CD14-positive monocyte (primary cell): Measurements from ENCODE around the gene MED12L. TPM values are rescaled to one million over a fixed set of nuclear protein-coding genes. Genes with fewer than 3 reads are reported as not detected.

ENCODE experiments used
- DNase-seq, 3 donors: peaks; one replicate each; pipeline ENCODE4 v3.0.0-alpha.2; 2011 to 2022
- H2AFZ ChIP-seq: 2 replicates; pipeline ENCODE4 v1.6.0; 2012; ENCODE audit warnings: mild to moderate bottlenecking, low read depth, low read length, inconsistent platforms; ENCODE audit not compliant: insufficient read depth, poor library complexity, severe bottlenecking
- H3K27ac ChIP-seq, 2 donors: 1 replicate in 1 of 2; 2 replicates in 1 of 2; pipeline ENCODE4 v1.5.1; 2012 to 2013; ENCODE audit warnings: low read length in 2 of 2, control low read depth in 1 of 2, inconsistent platforms in 1 of 2, low read depth in 1 of 2, mild to moderate bottlenecking in 1 of 2
- H3K27me3 ChIP-seq, 2 donors: one replicate each; pipeline versions ENCODE4 v1.6.0 to v1.6.1; 2011 to 2013; ENCODE audit warnings: low read length in 2 of 2; ENCODE audit not compliant: control insufficient read depth in 2 of 2, insufficient read depth in 2 of 2
- H3K36me3 ChIP-seq, 2 donors: replicated peaks in 1 of 2; 1 replicate in 1 of 2; 2 replicates in 1 of 2; pipeline versions ENCODE4 v1.5.1 to v1.6.1; 2012 to 2013; ENCODE audit warnings: low read length in 2 of 2, control low read depth in 1 of 2, inconsistent platforms in 1 of 2, mild to moderate bottlenecking in 1 of 2; ENCODE audit not compliant: insufficient read depth in 2 of 2, control insufficient read depth in 1 of 2
- H3K4me1 ChIP-seq, 2 donors: 1 replicate in 1 of 2; 2 replicates in 1 of 2; pipeline versions ENCODE4 v1.5.1 to v1.6.1; 2012 to 2013; ENCODE audit warnings: low read length in 2 of 2, control low read depth in 1 of 2, inconsistent platforms in 1 of 2, mild to moderate bottlenecking in 1 of 2, moderate library complexity in 1 of 2; ENCODE audit not compliant: insufficient read depth in 2 of 2, control insufficient read depth in 1 of 2
- H3K4me2 ChIP-seq: replicated peaks from 2 replicates; pipeline ENCODE3; 2012; ENCODE audit warnings: low read length, moderate library complexity, mild to moderate bottlenecking; ENCODE audit not compliant: poor library complexity, severe bottlenecking; ENCODE audit errors: extremely low read depth
- H3K4me3 ChIP-seq, 3 experiments: fragments of 200-600 bp in 1 of 3; sonication (generic) in 1 of 3; replicated peaks in 1 of 3; 1 replicate in 2 of 3; 2 replicates in 1 of 3; pipeline ENCODE4 v1.5.1; 2011 to 2013; ENCODE audit warnings: low read length in 3 of 3, mild to moderate bottlenecking in 3 of 3, control low read depth in 2 of 3, low read depth in 2 of 3, inconsistent platforms in 1 of 3, moderate library complexity in 1 of 3
- H3K79me2 ChIP-seq: 2 replicates; pipeline ENCODE4 v1.6.0; 2012; ENCODE audit warnings: mild to moderate bottlenecking, control low read depth, inconsistent platforms, low read length, moderate library complexity; ENCODE audit not compliant: insufficient read depth
- H3K9ac ChIP-seq: 2 replicates; pipeline ENCODE4 v1.6.0; 2017; ENCODE audit warnings: low read length, mild to moderate bottlenecking; ENCODE audit not compliant: insufficient read depth, poor library complexity, severe bottlenecking
- H3K9me3 ChIP-seq, 2 donors: replicated peaks in 1 of 2; 1 replicate in 1 of 2; 2 replicates in 1 of 2; pipeline versions ENCODE4 v1.5.1 to v1.6.1; 2012 to 2013; ENCODE audit warnings: low read length in 2 of 2, control low read depth in 1 of 2; ENCODE audit not compliant: control insufficient read depth in 1 of 2, insufficient read depth in 1 of 2
- H4K20me1 ChIP-seq: 2 replicates; pipeline ENCODE4 v1.6.0; 2012; ENCODE audit warnings: mild to moderate bottlenecking, low read length, control low read depth, moderate library complexity; ENCODE audit not compliant: insufficient read depth
- H3K27ac Mint-ChIP-seq, 7 donors: one replicate each; pipeline ENCODE4 v1.8.0; 2020; ENCODE audit warnings: mild to moderate bottlenecking in 7 of 7, mixed read lengths in 7 of 7, moderate library complexity in 6 of 7, inconsistent platforms in 2 of 7
- H3K27me3 Mint-ChIP-seq, 3 donors: one replicate each; pipeline ENCODE4 v1.8.0; 2021 to 2022; ENCODE audit warnings: low read depth in 3 of 3, mild to moderate bottlenecking in 3 of 3, mixed read lengths in 3 of 3, moderate library complexity in 3 of 3, inconsistent platforms in 1 of 3
- H3K36me3 Mint-ChIP-seq, 2 donors: one replicate each; pipeline ENCODE4 v1.8.0; 2020; ENCODE audit warnings: mixed read lengths in 2 of 2, inconsistent platforms in 1 of 2, mild to moderate bottlenecking in 1 of 2
- H3K4me1 Mint-ChIP-seq: one replicate; pipeline ENCODE4 v1.8.0; 2020; ENCODE audit warnings: mild to moderate bottlenecking, mixed read lengths
- H3K4me3 Mint-ChIP-seq, 2 donors: one replicate each; pipeline ENCODE4 v1.8.0; 2020; ENCODE audit warnings: mild to moderate bottlenecking in 2 of 2, mixed read lengths in 2 of 2, moderate library complexity in 1 of 2
- H3K9me3 Mint-ChIP-seq, 7 donors: one replicate each; pipeline ENCODE4 v1.8.0; 2020 to 2022; ENCODE audit warnings: mixed read lengths in 7 of 7, mild to moderate bottlenecking in 6 of 7, moderate library complexity in 6 of 7, inconsistent platforms in 2 of 7
- WGBS: methylation state at CpG from one replicate; pipeline ENCODE4 v1.1.5; 2013; ENCODE audit warnings: missing lambda C conversion rate; ENCODE audit not compliant: insufficient coverage; 5-methylcytosine and 5-hydroxymethylcytosine counted together
- intact Hi-C, 2 donors: fragments of 100-400 bp; cut with micrococcal nuclease; formaldehyde crosslinking; loops; one replicate each; pipeline versions ENCODE4 v1.15.0 to v1.15.1; 2023
- polyA plus RNA-seq, 3 donors: library from polyadenylated mRNA; depleted of rRNA in 1 of 3; unstranded in 2 of 3; stranded (reverse) in 1 of 3; fragments of 300-500 nt in 2 of 3; fragments of >200 nt in 1 of 3; fragmentation: Illumina TruSeq in 2 of 3; gene quantifications; 1 replicate in 2 of 3; 2 replicates in 1 of 3; pipeline ENCODE4 v1.2.3, GENCODE V29; 2012 to 2021
- TF ChIP-seq, protein P1 (sequence below): fragments of 200-600 bp; IDR thresholded peaks from one replicate; pipeline ENCODE4 v1.8.0; 2022; ENCODE audit warnings: antibody characterized with exemption, mild to moderate bottlenecking

Gene MED12L
- polyA plus RNA-seq, 3 donors: 0.12 to 0.29 TPM; not detected in 1

DNA sequence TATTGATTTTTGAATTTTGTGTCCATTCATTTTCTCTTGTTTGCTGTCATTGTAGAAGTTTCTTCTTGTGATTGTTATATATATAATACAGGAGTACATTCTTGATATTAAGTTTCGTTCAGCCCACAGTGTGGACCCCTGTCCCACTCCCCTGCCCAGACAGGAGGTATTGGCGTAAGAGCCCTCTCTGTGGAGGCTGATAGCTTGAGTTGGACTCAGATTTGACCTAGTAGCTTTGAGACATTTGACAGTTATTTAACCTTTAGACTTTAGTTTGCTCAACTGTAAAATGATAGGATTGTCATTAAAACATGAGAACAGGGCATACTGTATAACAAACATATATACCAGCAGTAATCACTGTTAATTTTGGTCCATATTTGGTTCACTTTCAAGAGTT, 90.5 kb downstream of the MED12L start:
- intact Hi-C loops: loop anchor here in 1 of 2 donors (10.0 kb wide), 1 partner anchor 699 kb away; the partner anchor contains the start of gene SUCNR1
- TF ChIP-seq, protein P1, sequence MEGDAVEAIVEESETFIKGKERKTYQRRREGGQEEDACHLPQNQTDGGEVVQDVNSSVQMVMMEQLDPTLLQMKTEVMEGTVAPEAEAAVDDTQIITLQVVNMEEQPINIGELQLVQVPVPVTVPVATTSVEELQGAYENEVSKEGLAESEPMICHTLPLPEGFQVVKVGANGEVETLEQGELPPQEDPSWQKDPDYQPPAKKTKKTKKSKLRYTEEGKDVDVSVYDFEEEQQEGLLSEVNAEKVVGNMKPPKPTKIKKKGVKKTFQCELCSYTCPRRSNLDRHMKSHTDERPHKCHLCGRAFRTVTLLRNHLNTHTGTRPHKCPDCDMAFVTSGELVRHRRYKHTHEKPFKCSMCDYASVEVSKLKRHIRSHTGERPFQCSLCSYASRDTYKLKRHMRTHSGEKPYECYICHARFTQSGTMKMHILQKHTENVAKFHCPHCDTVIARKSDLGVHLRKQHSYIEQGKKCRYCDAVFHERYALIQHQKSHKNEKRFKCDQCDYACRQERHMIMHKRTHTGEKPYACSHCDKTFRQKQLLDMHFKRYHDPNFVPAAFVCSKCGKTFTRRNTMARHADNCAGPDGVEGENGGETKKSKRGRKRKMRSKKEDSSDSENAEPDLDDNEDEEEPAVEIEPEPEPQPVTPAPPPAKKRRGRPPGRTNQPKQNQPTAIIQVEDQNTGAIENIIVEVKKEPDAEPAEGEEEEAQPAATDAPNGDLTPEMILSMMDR: no peak
- DNase-seq: no peak
- no CpG with 5 or more reads among the region's 2 CpGs for WGBS
- Histone ChIP-seq H3K4me1 (peaks cover 22 to 30% of the 10 kb centered on the region in 2 donors), H3K36me3 (no peaks in the 10 kb centered on the region), H3K27ac (no peak overlapping the region), H3K9me3 (no peaks in the 10 kb centered on the region), H3K4me3 (no peak overlapping the region), H3K27me3 (no peaks in the 10 kb centered on the region), H4K20me1 (no peaks in the 10 kb centered on the region), H3K79me2 (no peaks in the 10 kb centered on the region), H2AFZ (no peak overlapping the region), H3K4me2 (no peak overlapping the region), H3K9ac (no peak overlapping the region)
- Mint-ChIP-seq H3K27me3 (peaks cover 0 to 2% (median 1%) of the 10 kb centered on the region in 3 donors), H3K9me3 (no peaks in the 10 kb centered on the region), H3K27ac (no peak overlapping the region), H3K4me1 (peaks cover 29% of the 10 kb centered on the region), H3K36me3 (no peaks in the 10 kb centered on the region), H3K4me3 (no peak overlapping the region)

- Histone ChIP-seq H3K9me3 (no peaks in the 10 kb centered on the region), H4K20me1 (no peaks in the 10 kb centered on the region), H3K36me3 (no peaks in the 10 kb centered on the region), H3K4me2 (no peak overlapping the region), H3K27ac (no peak overlapping the region), H3K4me1 (peaks cover 8 to 15% of the 10 kb centered on the region in 2 donors), H3K79me2 (no peaks in the 10 kb centered on the region), H2AFZ (no peak overlapping the region), H3K27me3 (no peaks in the 10 kb centered on the region), H3K4me3 (no peak overlapping the region), H3K9ac (no peak overlapping the region)
- H3K27ac Mint-ChIP-seq: no peak overlapping the region
- no peak for DNase-seq
- H3K4me1 Mint-ChIP-seq: peaks cover 16% of the 10 kb centered on the region
- H3K36me3 Mint-ChIP-seq: no peaks in the 10 kb centered on the region
- intact Hi-C loops: loop anchor here in 1 of 2 donors (10.0 kb wide), 1 partner anchor 696 kb away; the partner anchor contains the start of gene SUCNR1
- no peak overlapping the region for H3K4me3 Mint-ChIP-seq
- peaks cover 0 to 2% (median 1%) of the 10 kb centered on the region in 3 donors for H3K27me3 Mint-ChIP-seq
- H3K9me3 Mint-ChIP-seq: no peaks in the 10 kb centered on the region
- TF ChIP-seq, protein P1: no peak
- 100% methylated on average over 2 of the region's 2 CpGs for WGBS
Observed at GRCh38 chr3:151178208-151178845, 92.9 kb downstream of the MED12L start.
